Gastrocnemius medialis (tissue), 4 donors: ENCODE results near the gene MARCKS. TPM values are rescaled to one million over a fixed set of nuclear protein-coding genes. Genes with fewer than 3 reads are reported as not detected.

Experiments used
- ATAC-seq, 2 donors: fragments of 150-250 bp; one replicate each; pipeline ENCODE4 v1.9.1; 2016
- DNase-seq, 2 donors: peaks; one replicate each; pipeline ENCODE4 v3.0.0-alpha.2; 2019
- H3K27ac ChIP-seq, 4 donors: fragments of 200-600 bp; sonication (generic); 1 replicate in 1 of 4; 2 replicates in 3 of 4; pipeline ENCODE4 v1.5.1; 2016 to 2018; ENCODE audit warnings: mild to moderate bottlenecking in 2 of 4, moderate library complexity in 1 of 4
- H3K27me3 ChIP-seq, 3 donors: fragments of 200-600 bp; sonication (generic) in 2 of 3; 1 replicate in 1 of 3; 2 replicates in 2 of 3; pipeline versions ENCODE4 v1.5.1 to v1.6.0; 2016 to 2019; ENCODE audit warnings: mild to moderate bottlenecking in 1 of 3, moderate library complexity in 1 of 3
- H3K36me3 ChIP-seq, 2 donors: fragments of 200-600 bp; sonication (generic) in 1 of 2; one replicate each; pipeline ENCODE4 v1.5.1; 2017 to 2018
- H3K4me1 ChIP-seq, 2 donors: fragments of 200-600 bp; sonication (generic) in 1 of 2; one replicate each; pipeline ENCODE4 v1.5.1; 2016 to 2017; ENCODE audit warnings: mild to moderate bottlenecking in 2 of 2
- H3K4me3 ChIP-seq, 4 donors: fragments of 200-600 bp; sonication (generic) in 3 of 4; 1 replicate in 1 of 4; 2 replicates in 3 of 4; pipeline ENCODE4 v1.5.1; 2016 to 2019; ENCODE audit warnings: mild to moderate bottlenecking in 2 of 4
- H3K9me3 ChIP-seq, 3 donors: fragments of 200-600 bp; sonication (generic) in 2 of 3; 1 replicate in 1 of 3; 2 replicates in 2 of 3; pipeline ENCODE4 v1.5.1; 2016 to 2019
- CTCF ChIP-seq, 5 experiments: fragments of 450-650 bp in 3 of 5; fragments of 200-600 bp in 2 of 5; sonication (generic) in 2 of 5; IDR thresholded peaks in 4 of 5; conservative IDR thresholded peaks in 1 of 5; 1 replicate in 4 of 5; 2 replicates in 1 of 5; pipeline ENCODE4 v1.5.1; 2016 to 2019; ENCODE audit warnings: antibody characterized with exemption in 5 of 5, mild to moderate bottlenecking in 3 of 5, moderate library complexity in 3 of 5
- POLR2A ChIP-seq, 2 donors: fragments of 450-650 bp; IDR thresholded peaks; one replicate each; pipeline ENCODE4 v1.6.1; 2017; ENCODE audit warnings: antibody characterized with exemption in 2 of 2, mild to moderate bottlenecking in 2 of 2, moderate library complexity in 2 of 2
- in situ Hi-C, 4 donors: fragments of 200-750 bp; cut with MboI; loops; one replicate each; pipeline versions ENCODE4 v1.15.0 to v1.8.0; 2017; ENCODE audit warnings: low sequenced_read_pairs in 4 of 4
- intact Hi-C: fragments of 100-400 bp; cut with DNase I; formaldehyde crosslinking; loops from one replicate; pipeline ENCODE4 v1.15.1; 2023; ENCODE audit warnings: low total_unique reads
- total RNA-seq, 4 donors: library from RNA; depleted of rRNA; stranded (reverse); fragments of >200 nt; gene quantifications; one replicate each; pipeline versions ENCODE4 v1.1.0 to v1.2.3, GENCODE V29; 2016

The MARCKS gene
- total RNA-seq, 4 donors from 2014 or later: 4.3 to 7.1 (median 5.4) TPM

GRCh38 chr6:113860181-113860955 is 3.2 kb downstream of the MARCKS start:
- intact Hi-C loops (no loop called here), in situ Hi-C loops (loop anchor here in 2 of 4 donors (10.0 to 25.0 kb wide), 2 partner anchors 548 to 556 kb away; no protein-coding TSS in a partner anchor)
- TF ChIP-seq POLR2A (IDR thresholded peaks at IDR 0.05): no peak
- no peak for TF ChIP-seq CTCF (IDR thresholded peaks at IDR 0.05 in 4 of 5, conservative IDR thresholded peaks at IDR 0.05 in 1 of 5)
- Histone ChIP-seq H3K36me3 (no peaks in the 10 kb centered on the region), H3K4me3 (peak overlapping the region; percentile 70 to 94 (median 75)), H3K27ac (peak overlapping the region; percentile 83 to 93 (median 90)), H3K9me3 (no peaks in the 10 kb centered on the region), H3K4me1 (peaks cover 0 to 10% of the 10 kb centered on the region in 2 donors), H3K27me3 (no peaks in the 10 kb centered on the region)
- peak in 1 of 2 donors; percentile 35 for ATAC-seq
- peak in 1 of 2 donors; percentile 16 for DNase-seq

DNA sequence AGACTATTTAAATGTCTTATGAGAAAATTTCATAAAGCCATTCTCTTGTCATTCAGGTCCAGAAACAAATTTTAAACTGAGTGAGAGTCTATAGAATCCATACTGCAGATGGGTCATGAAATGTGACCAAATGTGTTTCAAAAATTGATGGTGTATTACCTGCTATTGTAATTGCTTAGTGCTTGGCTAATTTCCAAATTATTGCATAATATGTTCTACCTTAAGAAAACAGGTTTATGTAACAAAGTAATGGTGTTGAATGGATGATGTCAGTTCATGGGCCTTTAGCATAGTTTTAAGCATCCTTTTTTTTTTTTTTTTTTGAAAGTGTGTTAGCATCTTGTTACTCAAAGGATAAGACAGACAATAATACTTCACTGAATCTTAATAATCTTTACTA is 5.0 kb downstream of the MARCKS start:
- H3K27ac ChIP-seq: peak overlapping the region; percentile 9 to 93 (median 61)
- H3K27me3 ChIP-seq: no peaks in the 10 kb centered on the region
- no peak for ATAC-seq
- in situ Hi-C loops: loop anchor here in 2 of 4 donors (10.0 to 25.0 kb wide), 2 partner anchors 550 to 557 kb away; no protein-coding TSS in a partner anchor
- peaks cover 0 to 10% of the 10 kb centered on the region in 2 donors for H3K4me1 ChIP-seq
- H3K9me3 ChIP-seq: no peaks in the 10 kb centered on the region
- no peak for DNase-seq
- TF ChIP-seq CTCF (IDR thresholded peaks at IDR 0.05 in 4 of 5, conservative IDR thresholded peaks at IDR 0.05 in 1 of 5) (no peak), POLR2A (IDR thresholded peaks at IDR 0.05) (no peak)
- H3K4me3 ChIP-seq: peak overlapping the region in 1 of 4 donors; percentile 94
- no peaks in the 10 kb centered on the region for H3K36me3 ChIP-seq
- intact Hi-C loops: no loop called here

DNA sequence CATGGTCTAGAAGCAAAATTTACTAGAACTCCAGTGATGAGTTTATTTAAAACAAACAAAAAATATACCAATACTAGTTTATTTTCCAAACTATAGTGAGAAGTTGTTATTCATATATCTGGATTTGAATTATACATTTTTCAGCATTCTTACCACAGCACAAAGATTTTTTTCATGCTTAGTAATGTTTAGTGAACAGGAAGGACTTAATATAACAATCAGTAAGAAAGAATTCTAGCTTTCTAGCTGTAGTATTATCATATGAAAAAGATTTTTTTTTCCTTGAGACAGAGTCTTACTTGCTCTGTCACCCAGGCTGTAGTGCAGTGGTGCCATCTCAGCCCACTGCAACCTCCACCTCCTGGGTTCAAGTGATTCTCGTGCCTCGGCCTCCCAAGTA is 13.8 kb downstream of the MARCKS start:
- intact Hi-C loops (no loop called here), in situ Hi-C loops (loop anchor here in 1 of 4 donors (25.0 kb wide), 1 partner anchor 559 kb away; no protein-coding TSS in a partner anchor)
- Histone ChIP-seq H3K27ac (no peak overlapping the region), H3K9me3 (no peaks in the 10 kb centered on the region), H3K4me3 (no peak overlapping the region), H3K4me1 (no peaks in the 10 kb centered on the region), H3K27me3 (no peaks in the 10 kb centered on the region), H3K36me3 (no peaks in the 10 kb centered on the region)
- TF ChIP-seq POLR2A (IDR thresholded peaks at IDR 0.05) (no peak), CTCF (IDR thresholded peaks at IDR 0.05 in 4 of 5, conservative IDR thresholded peaks at IDR 0.05 in 1 of 5) (no peak)
- DNase-seq (no peak), ATAC-seq (no peak)

DNA sequence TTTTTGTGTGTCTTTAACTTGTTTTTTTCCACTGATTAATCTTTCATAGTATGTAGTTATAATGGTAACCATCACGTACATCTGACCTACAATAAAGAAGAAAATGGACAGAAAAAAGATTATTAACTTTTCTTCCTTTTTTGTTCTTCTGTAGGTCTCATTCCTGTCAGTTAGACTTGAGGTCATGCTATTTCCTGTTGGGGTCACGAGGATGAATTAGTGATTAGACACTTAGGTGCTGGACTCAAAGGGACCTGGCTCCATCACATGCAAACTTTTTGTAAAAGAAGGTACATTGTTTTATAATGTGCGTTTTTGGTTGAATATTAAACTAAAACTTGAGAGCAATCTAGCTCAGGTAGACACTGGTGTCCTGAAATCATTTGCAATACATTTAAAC is 14.8 kb downstream of the MARCKS start:
- intact Hi-C loops: no loop called here
- no peaks in the 10 kb centered on the region for H3K27me3 ChIP-seq
- no peaks in the 10 kb centered on the region for H3K36me3 ChIP-seq
- no peak for TF ChIP-seq CTCF (IDR thresholded peaks at IDR 0.05 in 4 of 5, conservative IDR thresholded peaks at IDR 0.05 in 1 of 5)
- TF ChIP-seq POLR2A (IDR thresholded peaks at IDR 0.05): no peak
- DNase-seq (no peak), ATAC-seq (no peak)
- no peaks in the 10 kb centered on the region for H3K4me1 ChIP-seq
- no peak overlapping the region for H3K27ac ChIP-seq
- in situ Hi-C loops: loop anchor here in 1 of 4 donors (25.0 kb wide), 1 partner anchor 560 kb away; no protein-coding TSS in a partner anchor
- H3K4me3 ChIP-seq: no peak overlapping the region
- H3K9me3 ChIP-seq: no peaks in the 10 kb centered on the region
